B cell (primary cell): Measurements from ENCODE around the gene FFAR3. TPM values are rescaled to one million over a fixed set of nuclear protein-coding genes. Genes with fewer than 3 reads are reported as not detected.

ENCODE experiments used
- ATAC-seq: fragments of 200-7000 bp; cut with Tn5 transposase; one replicate; pipeline ENCODE4 v1.10.0; 2021; ENCODE audit warnings: low read depth, mild to moderate bottlenecking, moderate number of reproducible peaks, moderate library complexity
- CTCF ChIA-PET: fragments of 350-600 bp; sonication (Branson Sonifier 250); formaldehyde crosslinking; loops from one replicate; lab custom pipeline; 2021; ENCODE audit warnings: antibody characterized with exemption, inconsistent platforms; lab: Charles Lee
- POLR2A ChIA-PET: fragments of 350-600 bp; sonication (Branson Sonifier 250); formaldehyde crosslinking; loops from one replicate; lab custom pipeline; 2021; ENCODE audit warnings: antibody characterized with exemption; lab: Charles Lee
- DNase-seq: peaks from one replicate; pipeline ENCODE4 v3.0.0; 2013
- H2AFZ ChIP-seq: 2 replicates; pipeline ENCODE4 v1.6.1; 2012; ENCODE audit warnings: mild to moderate bottlenecking, low read depth, low read length; ENCODE audit not compliant: insufficient read depth, poor library complexity, severe bottlenecking
- H3K27ac ChIP-seq, 2 donors: 1 replicate in 1 of 2; 2 replicates in 1 of 2; pipeline ENCODE4 v1.5.1; 2012 to 2013; ENCODE audit warnings: low read length in 2 of 2, mild to moderate bottlenecking in 2 of 2, moderate library complexity in 1 of 2
- H3K27me3 ChIP-seq, 4 experiments: fragments of 200-600 bp in 1 of 4; sonication (generic) in 1 of 4; replicated peaks in 1 of 4; 1 replicate in 2 of 4; 2 replicates in 2 of 4; pipeline versions ENCODE4 v1.6.1 to v1.7.0; 2013 to 2016; ENCODE audit warnings: low read length in 3 of 4, mild to moderate bottlenecking in 2 of 4, mixed read lengths in 1 of 4, moderate library complexity in 1 of 4; ENCODE audit not compliant: insufficient read depth in 4 of 4, control insufficient read depth in 3 of 4; ENCODE audit errors: control extremely low read depth in 1 of 4
- H3K36me3 ChIP-seq, 2 experiments: replicated peaks in 1 of 2; 1 replicate in 1 of 2; 2 replicates in 1 of 2; pipeline versions ENCODE4 v1.6.1 to v1.7.1; 2013; ENCODE audit warnings: low read length in 1 of 2; ENCODE audit not compliant: insufficient read depth in 2 of 2, control insufficient read depth in 1 of 2; ENCODE audit errors: control extremely low read depth in 1 of 2, extremely low read depth in 1 of 2
- H3K4me1 ChIP-seq, 2 donors: fragments of 200-600 bp in 1 of 2; sonication (generic) in 1 of 2; 1 replicate in 1 of 2; 2 replicates in 1 of 2; pipeline versions ENCODE4 v1.5.1 to v1.6.1; 2013 to 2017; ENCODE audit warnings: low read length in 2 of 2; ENCODE audit not compliant: control insufficient read depth in 2 of 2, insufficient read depth in 2 of 2
- H3K4me2 ChIP-seq: replicated peaks from 2 replicates; pipeline ENCODE3; 2012; ENCODE audit warnings: mild to moderate bottlenecking, low read depth, low read length; ENCODE audit not compliant: poor library complexity, severe bottlenecking
- H3K4me3 ChIP-seq, 5 experiments: fragments of 200-600 bp in 1 of 5; sonication (generic) in 1 of 5; 1 replicate in 3 of 5; 2 replicates in 2 of 5; pipeline versions ENCODE4 v1.5.1 to v1.7.0; 2011 to 2016; ENCODE audit warnings: low read length in 4 of 5, mild to moderate bottlenecking in 4 of 5, low read depth in 2 of 5, control low read depth in 1 of 5, moderate library complexity in 1 of 5; ENCODE audit not compliant: insufficient read depth in 1 of 5; ENCODE audit errors: control extremely low read depth in 1 of 5, extremely low read depth in 1 of 5
- H3K79me2 ChIP-seq: fragments of 200-600 bp; sonication (generic); one replicate; pipeline ENCODE4 v1.6.0; 2016; ENCODE audit warnings: low read length; ENCODE audit not compliant: control insufficient read depth, insufficient read depth
- H3K9ac ChIP-seq: fragments of 200-600 bp; sonication (generic); 2 replicates; pipeline ENCODE4 v1.6.1; 2017; ENCODE audit warnings: mild to moderate bottlenecking, low read length, moderate library complexity
- H3K9me3 ChIP-seq, 3 donors: one replicate each; pipeline versions ENCODE4 v1.6.1 to v1.7.1; 2013; ENCODE audit warnings: low read length in 2 of 3; ENCODE audit not compliant: control insufficient read depth in 2 of 3, insufficient read depth in 1 of 3; ENCODE audit errors: control extremely low read depth in 1 of 3
- H4K20me1 ChIP-seq: 2 replicates; pipeline ENCODE4 v1.6.0; 2012; ENCODE audit warnings: mild to moderate bottlenecking, low read length; ENCODE audit not compliant: insufficient read depth, control insufficient read depth, poor library complexity, severe bottlenecking
- H3K27ac Mint-ChIP-seq: one replicate; pipeline ENCODE4 v1.8.0; 2021; ENCODE audit warnings: mixed read lengths
- H3K27me3 Mint-ChIP-seq: one replicate; pipeline ENCODE4 v1.8.0; 2021; ENCODE audit warnings: mixed read lengths
- H3K4me1 Mint-ChIP-seq: one replicate; pipeline ENCODE4 v1.8.0; 2021; ENCODE audit warnings: mixed read lengths
- H3K4me3 Mint-ChIP-seq: one replicate; pipeline ENCODE4 v1.8.0; 2021; ENCODE audit warnings: mixed read lengths
- H3K9me3 Mint-ChIP-seq: one replicate; pipeline ENCODE4 v1.8.0; 2022; ENCODE audit warnings: mixed read lengths; ENCODE audit not compliant: insufficient read depth
- CTCF ChIP-seq: fragments of 200-600 bp; IDR thresholded peaks from one replicate; pipeline ENCODE4 v1.8.0; 2022; ENCODE audit warnings: antibody characterized with exemption, mild to moderate bottlenecking
- EZH2 ChIP-seq: IDR thresholded peaks from 2 replicates; pipeline ENCODE4 v1.6.1; 2012; ENCODE audit warnings: borderline replicate concordance, low read depth, mild to moderate bottlenecking, moderate library complexity, low read length; ENCODE audit not compliant: insufficient read depth, poor library complexity, severe bottlenecking
- whole genome bisulfite sequencing: methylation state at CpG from one replicate; pipeline ENCODE4 v1.1.5; 2013; ENCODE audit warnings: missing lambda C conversion rate; ENCODE audit not compliant: insufficient coverage; 5-methylcytosine and 5-hydroxymethylcytosine counted together
- intact Hi-C: fragments of 100-400 bp; cut with micrococcal nuclease; formaldehyde crosslinking; loops from one replicate; pipeline ENCODE4 v1.10.0; 2022
- polyA plus RNA-seq: library from polyadenylated mRNA; depleted of rRNA; stranded (reverse); fragments of >200 nt; gene quantifications from 2 replicates; pipeline ENCODE4 v1.2.3, GENCODE V29; 2012
- total RNA-seq, 2 donors: library from RNA; stranded (reverse); fragments of 120-200 nt in 1 of 2; gene quantifications; 1 replicate in 1 of 2; 2 replicates in 1 of 2; pipeline versions ENCODE4 v1.2.3 to v1.2.4, GENCODE V29; 2013 to 2022

The FFAR3 gene
- total and polyA plus RNA-seq, 2 donors (not counting 1 experiment from before 2014, with no cell fraction given): 0.63 TPM; not detected in 1

DNA sequence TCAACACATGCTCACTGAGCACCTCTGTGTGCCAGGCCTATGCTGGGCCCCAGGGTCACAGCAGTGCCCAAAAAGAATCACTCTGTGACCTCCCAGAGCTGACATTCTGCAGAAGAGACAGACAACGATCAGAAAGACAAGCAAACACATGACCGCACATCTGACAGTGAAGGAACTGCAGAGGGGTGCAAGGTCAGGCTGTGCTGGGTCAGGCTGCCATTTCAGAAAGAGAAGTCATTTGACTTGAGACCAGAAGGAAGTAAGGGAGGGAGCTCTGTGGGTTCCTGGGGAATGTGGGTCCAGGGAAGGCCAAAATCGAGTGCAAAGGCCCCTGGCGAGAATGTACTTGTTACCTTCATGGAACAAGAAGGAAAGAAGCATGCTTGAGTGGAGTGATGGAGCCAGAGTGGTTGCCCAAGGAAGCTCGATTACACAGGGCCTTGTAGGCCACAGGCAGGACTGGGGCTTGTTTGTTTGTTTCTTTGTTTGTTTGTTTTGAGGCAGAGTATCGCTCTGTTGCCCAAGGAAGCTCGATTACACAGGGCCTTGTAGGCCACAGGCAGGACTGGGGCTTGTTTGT lies 40.7 kb upstream of the FFAR3 start:
- Histone ChIP-seq H3K9me3 (peaks cover 0 to 3% (median 0%) of the 10 kb centered on the region in 3 donors), H3K4me1 (peaks cover 80 to 97% of the 10 kb centered on the region in 2 donors), H3K4me3 (no peak overlapping the region), H2AFZ (peak overlapping the region; percentile 35), H3K79me2 (peaks cover 42% of the 10 kb centered on the region), H3K9ac (peak overlapping the region; percentile 10), H3K36me3 (no peaks in the 10 kb centered on the region), H3K27me3 (no peaks in the 10 kb centered on the region), H3K4me2 (peak overlapping the region; percentile 52), H4K20me1 (no peaks in the 10 kb centered on the region), H3K27ac (peak overlapping the region; percentile 75 to 81)
- POLR2A ChIA-PET: interaction anchor here (0.6 to 8.3 kb wide), 2 partner anchors 14 to 143 kb away, joined by 4 to 106 read pairs; partner anchors contain the start of gene CD22
- no peak for ATAC-seq
- peaks cover 78% of the 10 kb centered on the region for H3K4me1 Mint-ChIP-seq
- WGBS: 51% methylated on average over 7 of the region's 7 CpGs
- H3K9me3 Mint-ChIP-seq: no peaks in the 10 kb centered on the region
- no peak for DNase-seq
- H3K27ac Mint-ChIP-seq: peak overlapping the region; percentile 80
- H3K27me3 Mint-ChIP-seq: no peaks in the 10 kb centered on the region
- CTCF ChIA-PET: interaction anchor here (0.6 to 5.0 kb wide), 7 partner anchors 11 to 151 kb away, joined by 3 to 26 read pairs (median 3); no protein-coding TSS in a partner anchor
- peak overlapping the region; percentile 63 for H3K4me3 Mint-ChIP-seq
- no peak for TF ChIP-seq EZH2
- TF ChIP-seq CTCF: no peak
- intact Hi-C loops: loop anchor here (2.0 kb wide), 1 partner anchor 13 kb away; no protein-coding TSS in a partner anchor
